ENCODE results near the gene SMAD5. TPM values are rescaled to one million over a fixed set of nuclear protein-coding genes. Genes with fewer than 3 reads are reported as not detected.

SMAD5 gene
- total and polyA plus RNA-seq, 8 donors = 4.3 to 46.1 (median 20.7) TPM

DNA sequence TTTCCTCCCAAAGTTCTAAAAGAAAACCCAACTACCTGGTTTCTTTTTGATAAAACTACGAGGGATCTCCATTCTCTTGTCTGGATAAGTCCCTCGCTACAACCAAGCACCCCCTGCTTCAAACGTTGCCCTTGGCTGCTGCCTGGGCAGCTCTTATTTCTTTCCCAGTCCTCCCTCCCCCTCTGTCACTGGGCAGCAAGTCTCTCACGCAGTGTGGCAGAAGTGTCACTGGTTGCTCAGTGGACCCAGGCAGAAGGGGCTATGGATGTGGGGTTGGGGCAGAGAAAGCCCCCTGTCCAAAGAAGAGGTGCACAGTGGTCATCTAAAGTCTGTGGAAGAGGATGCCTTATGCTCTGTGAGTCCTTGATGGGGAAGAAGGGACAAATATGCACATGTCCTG is 67.5 kb downstream of the SMAD5 start:
- no peaks in the 10 kb centered on the region for H3K9me3 ChIP-seq
- no peaks in the 10 kb centered on the region for H3K36me3 ChIP-seq
- WGBS, 2 donors = 48 to 49% methylated on average over 4 of the region's 4 CpGs
- TF ChIP-seq, protein P1, sequence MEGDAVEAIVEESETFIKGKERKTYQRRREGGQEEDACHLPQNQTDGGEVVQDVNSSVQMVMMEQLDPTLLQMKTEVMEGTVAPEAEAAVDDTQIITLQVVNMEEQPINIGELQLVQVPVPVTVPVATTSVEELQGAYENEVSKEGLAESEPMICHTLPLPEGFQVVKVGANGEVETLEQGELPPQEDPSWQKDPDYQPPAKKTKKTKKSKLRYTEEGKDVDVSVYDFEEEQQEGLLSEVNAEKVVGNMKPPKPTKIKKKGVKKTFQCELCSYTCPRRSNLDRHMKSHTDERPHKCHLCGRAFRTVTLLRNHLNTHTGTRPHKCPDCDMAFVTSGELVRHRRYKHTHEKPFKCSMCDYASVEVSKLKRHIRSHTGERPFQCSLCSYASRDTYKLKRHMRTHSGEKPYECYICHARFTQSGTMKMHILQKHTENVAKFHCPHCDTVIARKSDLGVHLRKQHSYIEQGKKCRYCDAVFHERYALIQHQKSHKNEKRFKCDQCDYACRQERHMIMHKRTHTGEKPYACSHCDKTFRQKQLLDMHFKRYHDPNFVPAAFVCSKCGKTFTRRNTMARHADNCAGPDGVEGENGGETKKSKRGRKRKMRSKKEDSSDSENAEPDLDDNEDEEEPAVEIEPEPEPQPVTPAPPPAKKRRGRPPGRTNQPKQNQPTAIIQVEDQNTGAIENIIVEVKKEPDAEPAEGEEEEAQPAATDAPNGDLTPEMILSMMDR (IDR thresholded peaks at IDR 0.05) = no peak
- H3K27ac ChIP-seq = no peak overlapping the region
- intact Hi-C loops (cut with DNase I) = loop anchor here in 2 of 3 donors (10.0 kb wide), 1 partner anchor 315 kb away; no protein-coding TSS in a partner anchor
- no peak for ATAC-seq
- no peaks in the 10 kb centered on the region for H3K4me1 ChIP-seq
- no peak overlapping the region for H3K4me3 ChIP-seq
- DNase-seq = no peak
- no peaks in the 10 kb centered on the region for H3K27me3 ChIP-seq
- FAIRE-seq = no peak

DNA sequence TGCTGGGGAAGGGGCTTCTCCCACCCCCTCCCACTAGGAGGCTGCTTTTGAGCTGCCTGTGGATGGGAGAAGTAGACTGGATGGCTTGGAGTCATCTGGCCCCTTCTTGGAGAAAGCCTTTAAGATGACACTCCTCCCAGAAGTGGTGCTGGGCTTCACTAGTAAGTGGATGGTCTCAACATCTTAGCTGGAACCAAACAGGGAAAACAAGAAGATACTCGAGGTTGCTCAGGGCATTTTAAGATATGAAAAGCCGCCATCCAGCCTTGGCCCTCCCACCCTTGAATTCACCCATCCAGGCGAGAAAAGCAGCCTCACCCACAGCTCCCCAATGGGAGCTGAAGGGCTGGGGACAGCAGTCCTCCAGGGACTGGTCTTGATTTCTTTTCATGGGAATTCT is 68.1 kb downstream of the SMAD5 start:
- no peak for FAIRE-seq
- Histone ChIP-seq H3K4me1 (no peaks in the 10 kb centered on the region), H3K9me3 (no peaks in the 10 kb centered on the region), H3K27me3 (no peaks in the 10 kb centered on the region), H3K27ac (no peak overlapping the region), H3K4me3 (no peak overlapping the region), H3K36me3 (no peaks in the 10 kb centered on the region)
- DNase-seq = no peak
- intact Hi-C loops (cut with DNase I) = loop anchor here in 2 of 3 donors (10.0 kb wide), 1 partner anchor 316 kb away; no protein-coding TSS in a partner anchor
- no peak for ATAC-seq
- WGBS, 2 donors = 45 to 62% methylated on average over 3 of the region's 3 CpGs
- TF ChIP-seq, protein P1 (IDR thresholded peaks at IDR 0.05) = no peak

DNA sequence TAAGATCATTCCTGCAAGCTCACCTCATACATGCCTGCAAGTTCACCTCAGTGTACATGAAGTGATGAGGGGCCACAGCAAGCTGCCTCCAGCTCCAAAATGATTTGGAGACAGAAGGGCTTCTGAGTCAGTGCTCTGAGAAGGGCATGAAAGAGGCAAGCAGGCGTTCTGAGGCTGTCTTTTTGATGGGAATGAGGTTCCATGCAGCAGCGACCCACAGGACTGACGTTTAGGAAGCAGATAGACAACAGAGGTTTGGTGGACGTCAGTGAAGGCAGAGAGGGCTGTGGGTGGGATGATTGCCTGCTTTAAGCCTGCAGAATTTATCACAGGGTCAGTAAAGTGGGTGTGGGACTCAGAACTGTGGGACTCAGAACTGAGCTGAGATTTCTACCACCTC is 69.2 kb downstream of the SMAD5 start:
- TF ChIP-seq, protein P1 (IDR thresholded peaks at IDR 0.05) = no peak
- 53% methylated on average over 4 of the region's 4 CpGs for WGBS, 2 donors
- H3K27ac ChIP-seq = no peak overlapping the region
- intact Hi-C loops (cut with DNase I) = loop anchor here in 2 of 3 donors (10.0 kb wide), 1 partner anchor 317 kb away; no protein-coding TSS in a partner anchor
- H3K9me3 ChIP-seq = no peaks in the 10 kb centered on the region
- ATAC-seq (no peak), DNase-seq (no peak), FAIRE-seq (no peak)
- no peak overlapping the region for H3K4me3 ChIP-seq
- H3K36me3 ChIP-seq = no peaks in the 10 kb centered on the region
- H3K4me1 ChIP-seq = no peaks in the 10 kb centered on the region
- H3K27me3 ChIP-seq = no peaks in the 10 kb centered on the region

DNA sequence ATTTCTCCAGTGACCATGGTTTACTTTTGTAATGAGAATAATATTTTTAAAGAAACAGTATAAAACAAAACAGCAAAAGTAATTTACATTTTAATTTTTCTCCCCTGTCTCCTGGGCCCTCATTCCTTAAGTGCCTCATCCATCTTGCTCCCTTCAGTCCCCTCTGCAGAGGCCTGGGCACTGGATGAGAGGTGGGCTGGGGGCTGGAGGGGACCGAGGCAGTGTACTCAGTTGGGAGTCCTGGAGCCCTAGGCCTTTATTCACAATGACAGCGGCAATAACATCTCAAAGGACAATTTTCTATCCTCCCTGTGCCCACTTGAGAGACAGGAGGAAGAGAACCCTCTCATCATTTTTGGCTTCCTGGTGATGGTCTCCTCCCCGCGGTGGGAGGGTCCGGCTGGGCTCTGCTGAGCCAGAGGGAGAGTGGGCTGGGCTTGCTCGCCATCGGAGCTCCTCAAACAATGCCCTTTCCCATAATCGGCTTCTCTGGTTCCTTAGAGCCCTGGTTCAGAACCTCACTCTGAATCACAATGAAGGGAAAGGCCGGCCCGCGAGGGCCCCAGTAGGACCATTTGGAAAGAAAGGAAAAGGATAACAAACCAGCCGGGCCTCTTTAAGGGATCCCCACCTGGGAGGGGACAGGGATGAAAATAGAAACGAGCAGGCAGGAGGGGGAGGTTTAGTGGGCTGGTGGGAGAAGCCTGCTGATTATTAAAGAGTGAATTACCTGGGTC is 70.0 kb downstream of the SMAD5 start:
- Histone ChIP-seq H3K4me3 (no peak overlapping the region), H3K27me3 (no peaks in the 10 kb centered on the region), H3K9me3 (no peaks in the 10 kb centered on the region), H3K36me3 (no peaks in the 10 kb centered on the region), H3K4me1 (no peaks in the 10 kb centered on the region), H3K27ac (no peak overlapping the region)
- DNase-seq (no peak), FAIRE-seq (no peak), ATAC-seq (no peak)
- intact Hi-C loops (cut with DNase I) = loop anchor here in 2 of 3 donors (10.0 kb wide), 1 partner anchor 318 kb away; no protein-coding TSS in a partner anchor
- WGBS, 2 donors = 35 to 39% methylated on average over 13 of the region's 13 CpGs
- TF ChIP-seq, protein P1 (IDR thresholded peaks at IDR 0.05) = no peak

All from pancreas (tissue), 10 donors.